ENCODE measurements around the gene THADA. TPM values are rescaled to one million over a fixed set of nuclear protein-coding genes. Genes with fewer than 3 reads are reported as not detected.

Gene THADA
- total RNA-seq, 1 donor from 2014 or later = 28.3 TPM

DNA sequence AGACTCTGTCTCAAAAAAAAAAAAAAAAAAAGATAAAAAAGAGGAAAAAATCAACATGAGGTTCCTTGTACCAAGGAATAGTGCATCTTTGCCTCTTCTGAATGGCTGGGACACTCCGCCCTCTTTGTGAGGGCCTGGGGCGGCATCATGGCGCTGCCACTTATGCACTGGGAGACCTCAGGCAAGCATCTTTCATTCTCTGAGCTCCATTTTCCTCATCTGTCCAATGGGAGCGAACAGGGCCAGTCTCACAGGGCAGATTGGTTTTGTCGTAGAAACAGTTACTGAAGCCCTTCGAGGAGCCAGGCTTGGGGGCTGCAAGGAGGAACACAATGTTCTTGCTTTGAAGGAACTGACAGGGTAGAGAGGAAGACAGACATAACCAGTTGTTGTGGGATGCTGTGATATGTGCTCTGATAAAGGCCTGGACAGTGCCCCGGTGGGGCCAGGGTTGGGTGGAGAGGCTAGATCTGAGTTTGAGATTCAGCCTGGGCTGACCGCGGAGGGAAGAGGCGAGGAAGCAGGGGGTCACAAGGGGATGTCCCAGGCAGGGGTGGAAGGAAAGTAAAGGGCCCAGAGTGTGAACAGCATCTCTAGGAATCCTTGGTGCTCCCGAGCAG is 383.5 kb downstream of the THADA start:
- Mint-ChIP-seq H3K27ac (ENCODE audit: unreplicated experiment) (no peak overlapping the region), H3K36me3 (ENCODE audit: unreplicated experiment) (peaks cover 2% of the 10 kb centered on the region), H3K9me3 (ENCODE audit: unreplicated experiment) (no peaks in the 10 kb centered on the region), H3K4me3 (ENCODE audit: unreplicated experiment) (no peak overlapping the region), H3K4me1 (ENCODE audit: unreplicated experiment) (peaks cover 6% of the 10 kb centered on the region), H3K27me3 (ENCODE audit: unreplicated experiment) (no peaks in the 10 kb centered on the region)
- DNase-seq (ENCODE audit: extremely low spot score, unreplicated experiment) = no peak
- TF ChIP-seq, protein P1, sequence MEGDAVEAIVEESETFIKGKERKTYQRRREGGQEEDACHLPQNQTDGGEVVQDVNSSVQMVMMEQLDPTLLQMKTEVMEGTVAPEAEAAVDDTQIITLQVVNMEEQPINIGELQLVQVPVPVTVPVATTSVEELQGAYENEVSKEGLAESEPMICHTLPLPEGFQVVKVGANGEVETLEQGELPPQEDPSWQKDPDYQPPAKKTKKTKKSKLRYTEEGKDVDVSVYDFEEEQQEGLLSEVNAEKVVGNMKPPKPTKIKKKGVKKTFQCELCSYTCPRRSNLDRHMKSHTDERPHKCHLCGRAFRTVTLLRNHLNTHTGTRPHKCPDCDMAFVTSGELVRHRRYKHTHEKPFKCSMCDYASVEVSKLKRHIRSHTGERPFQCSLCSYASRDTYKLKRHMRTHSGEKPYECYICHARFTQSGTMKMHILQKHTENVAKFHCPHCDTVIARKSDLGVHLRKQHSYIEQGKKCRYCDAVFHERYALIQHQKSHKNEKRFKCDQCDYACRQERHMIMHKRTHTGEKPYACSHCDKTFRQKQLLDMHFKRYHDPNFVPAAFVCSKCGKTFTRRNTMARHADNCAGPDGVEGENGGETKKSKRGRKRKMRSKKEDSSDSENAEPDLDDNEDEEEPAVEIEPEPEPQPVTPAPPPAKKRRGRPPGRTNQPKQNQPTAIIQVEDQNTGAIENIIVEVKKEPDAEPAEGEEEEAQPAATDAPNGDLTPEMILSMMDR (IDR thresholded peaks at IDR 0.05) = no peak

DNA sequence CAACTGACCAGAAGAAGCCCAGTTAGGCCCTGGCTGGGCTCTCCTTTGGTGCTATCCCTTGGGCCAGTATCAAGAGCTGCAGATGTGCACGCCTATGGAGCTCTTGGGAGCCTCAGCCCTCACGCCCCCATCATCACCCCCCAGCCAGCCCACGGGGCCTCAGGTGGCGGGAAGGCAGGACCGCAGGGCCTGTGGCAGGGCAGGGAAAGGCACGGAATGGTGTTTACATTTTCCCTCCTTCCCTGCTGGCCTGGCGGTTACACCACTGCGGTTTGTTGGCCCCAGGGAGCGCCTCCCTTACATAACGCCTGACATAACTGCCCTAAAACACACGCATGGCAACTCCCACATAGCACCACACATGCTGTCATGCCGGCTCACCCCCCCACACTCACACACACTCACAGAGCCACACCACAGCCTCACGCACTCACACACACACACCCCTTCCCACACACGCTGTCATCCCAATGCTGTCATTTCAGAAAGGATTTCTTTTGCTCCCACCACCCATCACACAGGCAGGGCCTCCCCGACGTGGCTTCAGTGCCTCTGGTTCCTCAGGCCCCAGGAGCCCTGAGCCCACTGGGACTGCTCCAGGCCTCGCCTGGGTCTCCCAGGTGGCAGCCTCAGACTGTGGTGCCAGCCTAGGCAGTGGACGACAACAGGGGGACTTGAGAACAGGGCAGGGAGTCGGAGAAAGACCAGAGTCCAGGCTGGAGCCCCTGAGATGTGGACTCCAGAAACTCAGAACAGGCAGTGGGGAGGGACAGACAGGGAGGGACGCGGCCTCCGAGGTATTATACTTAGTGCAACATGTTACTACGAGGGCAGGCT is 385.2 kb downstream of the THADA start:
- TF ChIP-seq, protein P1 (IDR thresholded peaks at IDR 0.05) = no peak
- Mint-ChIP-seq H3K27ac (ENCODE audit: unreplicated experiment) (no peak overlapping the region), H3K36me3 (ENCODE audit: unreplicated experiment) (peaks cover 2% of the 10 kb centered on the region), H3K4me1 (ENCODE audit: unreplicated experiment) (peaks cover 5% of the 10 kb centered on the region), H3K27me3 (ENCODE audit: unreplicated experiment) (no peaks in the 10 kb centered on the region), H3K4me3 (ENCODE audit: unreplicated experiment) (no peak overlapping the region), H3K9me3 (ENCODE audit: unreplicated experiment) (no peaks in the 10 kb centered on the region)
- DNase-seq (ENCODE audit: extremely low spot score, unreplicated experiment) = no peak

DNA sequence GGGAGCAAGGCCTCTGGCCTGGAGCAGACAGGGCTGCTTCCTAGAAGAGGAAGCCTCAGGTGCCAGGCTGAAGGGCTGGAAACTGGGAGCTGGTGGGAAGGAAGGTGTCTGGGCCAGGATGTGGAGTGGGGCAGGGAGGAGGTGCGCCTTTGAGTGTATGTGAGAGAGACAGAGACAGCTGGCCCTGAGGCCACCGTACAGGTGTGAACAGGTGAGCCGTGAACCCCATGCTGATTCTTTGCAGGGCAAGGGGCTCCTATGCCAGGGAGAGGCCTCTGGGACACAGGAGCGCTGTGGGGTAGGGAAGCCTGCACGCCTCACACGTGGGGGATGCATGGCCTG is 385.7 kb downstream of the THADA start:
- no peak for DNase-seq (ENCODE audit: extremely low spot score, unreplicated experiment)
- no peak overlapping the region for H3K4me3 Mint-ChIP-seq (ENCODE audit: unreplicated experiment)
- peaks cover 2% of the 10 kb centered on the region for H3K36me3 Mint-ChIP-seq (ENCODE audit: unreplicated experiment)
- H3K27ac Mint-ChIP-seq (ENCODE audit: unreplicated experiment) = no peak overlapping the region
- H3K4me1 Mint-ChIP-seq (ENCODE audit: unreplicated experiment) = peaks cover 5% of the 10 kb centered on the region
- no peaks in the 10 kb centered on the region for H3K9me3 Mint-ChIP-seq (ENCODE audit: unreplicated experiment)
- TF ChIP-seq, protein P1 (IDR thresholded peaks at IDR 0.05) = no peak
- H3K27me3 Mint-ChIP-seq (ENCODE audit: unreplicated experiment) = no peaks in the 10 kb centered on the region

DNA sequence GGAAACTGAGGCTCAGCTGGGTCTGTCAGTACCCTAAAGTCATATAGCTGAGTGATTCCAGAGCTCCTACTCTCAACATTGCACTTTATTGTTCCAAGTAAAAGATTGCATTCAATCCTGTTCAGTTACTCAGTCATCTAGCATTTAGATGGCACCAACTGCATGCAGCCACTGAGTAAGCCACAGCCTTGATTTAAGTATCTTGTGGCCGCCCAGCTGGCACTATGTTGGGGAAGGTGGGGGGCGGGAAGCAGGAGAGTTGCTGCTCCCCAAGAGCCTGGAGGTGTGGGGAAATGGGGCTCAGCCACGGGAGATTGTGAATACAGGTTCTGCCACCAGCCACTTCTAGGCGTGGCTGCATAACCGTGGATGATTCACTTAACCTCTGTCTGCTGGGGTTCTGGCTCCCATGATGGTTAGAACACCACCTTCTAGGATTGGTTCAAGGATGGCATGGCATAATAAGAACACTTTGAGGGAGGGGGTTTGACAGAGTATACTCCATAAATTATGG is 386.6 kb downstream of the THADA start:
- H3K4me3 Mint-ChIP-seq (ENCODE audit: unreplicated experiment) = no peak overlapping the region
- peaks cover 2% of the 10 kb centered on the region for H3K36me3 Mint-ChIP-seq (ENCODE audit: unreplicated experiment)
- H3K27me3 Mint-ChIP-seq (ENCODE audit: unreplicated experiment) = no peaks in the 10 kb centered on the region
- TF ChIP-seq, protein P1 (IDR thresholded peaks at IDR 0.05) = no peak
- DNase-seq (ENCODE audit: extremely low spot score, unreplicated experiment) = no peak
- H3K27ac Mint-ChIP-seq (ENCODE audit: unreplicated experiment) = no peak overlapping the region
- H3K4me1 Mint-ChIP-seq (ENCODE audit: unreplicated experiment) = peaks cover 5% of the 10 kb centered on the region
- no peaks in the 10 kb centered on the region for H3K9me3 Mint-ChIP-seq (ENCODE audit: unreplicated experiment)

Measured in osteocyte (in vitro differentiated cells).